Measurements from ENCODE around the gene JCHAIN. TPM values are rescaled to one million over a fixed set of nuclear protein-coding genes. Genes with fewer than 3 reads are reported as not detected.
"Not testable (repeated sequence)": the region's sequence is repeated elsewhere in the genome, so short reads cannot be mapped to it uniquely, and the experiment has no call there.

The JCHAIN gene
- total RNA-seq, 2 experiments from 2014 or later = not detected

DNA sequence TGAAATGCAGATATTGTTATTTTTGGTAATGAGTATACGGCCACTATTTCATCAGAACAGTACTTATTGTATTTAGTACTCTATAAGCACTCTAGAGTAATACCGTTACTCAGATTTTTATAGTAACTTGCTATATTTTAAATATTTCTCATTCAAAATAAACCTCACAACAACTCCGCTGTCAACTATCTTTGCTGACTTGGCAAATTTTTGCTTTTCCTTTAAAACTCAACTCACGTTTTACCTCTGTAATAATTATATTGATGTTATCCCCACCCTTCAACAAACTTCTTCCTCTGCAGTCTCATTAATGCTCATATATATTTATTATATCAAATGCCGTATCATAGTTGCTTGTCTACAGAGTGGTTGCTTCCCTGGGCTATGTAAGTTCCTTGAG lies 9.0 kb downstream of the JCHAIN start:
- Mint-ChIP-seq H3K4me1 (peaks cover 17% of the 10 kb centered on the region), H3K36me3 (no peaks in the 10 kb centered on the region), H3K9me3 (ENCODE audit: low read depth) (no peaks in the 10 kb centered on the region), H3K4me3 (no peak overlapping the region), H3K27ac (no peak overlapping the region), H3K27me3 (peaks cover 8% of the 10 kb centered on the region)
- ATAC-seq = no peak
- CTCF ChIA-PET = interaction anchor here (0.9 to 1.2 kb wide), 2 partner anchors 10 to 30 kb away, joined by 3 read pairs; no protein-coding TSS in a partner anchor
- DNase-seq = no peak

DNA sequence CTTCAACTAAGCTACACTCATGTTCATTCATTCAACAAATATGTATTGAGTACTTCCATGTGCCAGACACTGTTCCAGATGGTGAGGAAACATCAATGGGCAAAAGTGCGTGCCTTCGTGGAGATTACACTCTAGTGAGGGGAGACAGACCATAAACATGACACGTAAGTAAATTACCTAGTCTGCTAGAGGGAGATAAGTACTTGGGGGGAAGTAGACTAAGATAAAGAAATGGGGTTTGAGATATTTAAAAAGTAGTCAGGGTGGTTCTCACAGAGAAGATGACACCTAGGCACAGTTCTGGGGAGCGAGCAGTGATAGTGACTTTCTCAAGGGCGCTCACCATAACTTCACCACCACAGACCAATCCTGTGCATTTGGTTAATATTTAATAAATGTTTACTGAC lies 11.7 kb downstream of the JCHAIN start:
- Mint-ChIP-seq H3K4me3 (no peak overlapping the region), H3K4me1 (peaks cover 6% of the 10 kb centered on the region), H3K27me3 (peaks cover 8% of the 10 kb centered on the region), H3K9me3 (ENCODE audit: low read depth) (no peaks in the 10 kb centered on the region), H3K36me3 (no peaks in the 10 kb centered on the region), H3K27ac (no peak overlapping the region)
- ATAC-seq (no peak), DNase-seq (no peak)
- CTCF ChIA-PET = interaction anchor here (1.0 kb wide), 1 partner anchor 35 kb away, joined by 3 read pairs; no protein-coding TSS in a partner anchor

DNA sequence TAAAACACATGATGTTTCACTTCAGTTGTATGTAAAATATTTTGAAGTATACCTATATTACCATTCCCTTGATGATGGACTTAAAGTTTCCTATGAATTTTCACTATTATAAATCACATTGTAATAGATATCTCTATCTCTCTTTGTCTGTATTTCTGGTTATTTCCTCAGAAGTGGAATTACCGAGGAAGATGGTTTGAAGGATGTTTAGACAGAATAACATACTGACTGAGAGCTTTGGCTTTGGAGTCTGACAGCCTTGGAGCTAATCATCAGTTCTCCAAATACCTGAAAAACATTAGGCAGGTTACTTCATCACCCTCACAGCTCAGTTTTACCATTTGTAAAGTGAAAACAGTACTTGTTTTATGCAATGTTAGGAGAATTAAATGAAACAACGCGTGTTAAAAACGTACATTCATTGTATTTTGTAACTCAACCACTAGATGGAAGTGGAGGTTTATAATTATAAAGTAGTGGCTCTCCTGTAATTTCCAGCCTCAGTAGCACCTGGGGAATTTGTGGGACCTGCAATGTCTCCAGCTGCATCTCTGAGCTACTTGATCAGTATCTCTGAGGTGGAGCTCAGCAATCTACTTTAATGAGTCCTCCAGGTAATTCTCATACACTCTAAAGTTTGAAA lies 14.3 kb downstream of the JCHAIN start:
- H3K4me1 Mint-ChIP-seq = peaks cover 11% of the 10 kb centered on the region
- H3K36me3 Mint-ChIP-seq = no peaks in the 10 kb centered on the region
- no peaks in the 10 kb centered on the region for H3K9me3 Mint-ChIP-seq (ENCODE audit: low read depth)
- ATAC-seq = peak; percentile 61
- CTCF ChIA-PET = interaction anchor here (0.6 to 1.5 kb wide), 20 partner anchors 8 to 532 kb away, joined by 3 to 9 read pairs (median 4); partner anchors contain the start of genes DCK and MOB1B
- no peak overlapping the region for H3K27ac Mint-ChIP-seq
- DNase-seq = no peak
- peaks cover 11% of the 10 kb centered on the region for H3K27me3 Mint-ChIP-seq
- no peak overlapping the region for H3K4me3 Mint-ChIP-seq

DNA sequence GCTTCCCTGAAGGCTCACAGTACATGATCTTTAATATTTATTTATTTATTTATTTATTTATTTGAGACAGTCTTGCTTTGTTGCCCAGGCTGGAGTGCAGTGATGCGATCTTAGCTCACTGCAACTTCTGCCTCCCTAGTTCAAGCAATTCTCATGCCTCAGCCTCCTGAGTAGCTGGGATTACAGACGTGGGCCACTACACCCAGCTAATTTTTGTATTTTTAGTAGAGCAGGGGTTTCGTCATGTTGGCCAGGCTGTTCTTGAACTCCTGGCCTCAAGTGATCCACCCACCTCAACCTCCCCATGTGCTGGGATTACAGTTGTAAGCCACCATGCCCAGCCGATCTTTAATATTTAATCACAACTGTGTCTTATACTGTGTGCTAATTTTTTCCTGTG lies 15.6 kb downstream of the JCHAIN start:
- H3K4me1 Mint-ChIP-seq = peaks cover 11% of the 10 kb centered on the region
- DNase-seq; H3K36me3 Mint-ChIP-seq; CTCF ChIA-PET; H3K9me3 Mint-ChIP-seq (ENCODE audit: low read depth); H3K27ac Mint-ChIP-seq; ATAC-seq; H3K4me3 Mint-ChIP-seq: not testable (repeated sequence)
- H3K27me3 Mint-ChIP-seq = peaks cover 11% of the 10 kb centered on the region

DNA sequence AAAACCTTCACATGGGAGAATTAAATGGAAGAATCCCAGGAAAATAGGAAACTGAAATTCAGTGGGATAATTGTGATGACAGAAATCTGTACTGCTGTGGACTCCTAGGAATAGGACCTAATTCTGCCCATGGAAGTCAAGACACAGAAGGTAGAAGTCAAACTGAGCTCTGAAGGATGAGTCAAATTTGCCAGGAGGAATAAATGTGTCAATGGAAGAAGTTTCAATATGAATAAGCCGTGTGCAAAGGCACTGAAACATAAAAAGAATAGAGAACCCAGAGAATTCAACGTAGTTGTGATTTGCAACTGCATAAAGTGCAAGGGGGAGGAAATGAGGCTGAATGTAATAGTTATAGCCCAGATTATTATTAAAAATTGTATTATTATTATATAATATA lies 26.1 kb downstream of the JCHAIN start:
- Mint-ChIP-seq H3K4me1 (peaks cover 3% of the 10 kb centered on the region), H3K4me3 (no peak overlapping the region), H3K36me3 (no peaks in the 10 kb centered on the region), H3K27me3 (peaks cover 8% of the 10 kb centered on the region), H3K9me3 (ENCODE audit: low read depth) (no peaks in the 10 kb centered on the region), H3K27ac (no peak overlapping the region)
- ATAC-seq = peak; percentile 27
- CTCF ChIA-PET = interaction anchor here (0.7 kb wide), 1 partner anchor 99 kb away, joined by 3 read pairs; no protein-coding TSS in a partner anchor
- no peak for DNase-seq

DNA sequence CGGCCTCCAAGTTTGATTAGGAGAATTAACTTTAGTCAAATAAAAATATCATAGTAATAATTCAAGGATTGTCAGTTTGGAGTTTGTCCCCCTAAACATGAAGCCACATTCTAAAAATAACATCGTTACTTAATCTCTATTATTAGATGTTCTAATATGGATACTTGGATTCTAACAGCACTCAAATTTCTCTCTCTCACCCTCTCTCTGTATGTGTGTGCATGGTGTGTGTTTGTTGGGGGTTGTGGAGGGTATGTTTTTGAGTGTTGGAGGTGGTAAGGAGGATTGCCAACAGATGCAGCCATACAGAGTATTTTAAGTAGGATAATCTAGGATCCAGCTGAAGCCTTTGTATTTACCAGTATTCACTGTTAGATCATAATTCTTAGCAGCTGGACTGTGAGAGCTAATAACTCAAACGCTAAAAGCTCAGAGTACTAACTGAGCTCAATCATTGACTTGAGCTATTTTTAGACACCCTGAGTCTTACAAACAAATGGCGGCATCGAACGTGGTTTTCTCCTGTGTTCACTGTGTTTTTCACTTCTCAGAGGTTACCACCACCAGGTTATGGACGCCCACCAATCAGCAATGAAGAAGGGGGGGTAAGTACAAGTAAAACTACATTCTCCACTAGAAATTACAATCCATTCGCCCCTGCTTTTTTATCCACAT lies 28.9 kb downstream of the JCHAIN start:
- Mint-ChIP-seq H3K36me3 (no peaks in the 10 kb centered on the region), H3K4me3 (no peak overlapping the region), H3K27me3 (peaks cover 12% of the 10 kb centered on the region), H3K27ac (no peak overlapping the region), H3K4me1 (peaks cover 5% of the 10 kb centered on the region), H3K9me3 (ENCODE audit: low read depth) (no peaks in the 10 kb centered on the region)
- DNase-seq = no peak
- ATAC-seq = no peak
- CTCF ChIA-PET = interaction anchor here (1.8 to 2.2 kb wide), 2 partner anchors 9 to 15 kb away, joined by 5 to 7 read pairs; partner anchors contain the start of gene ENAM

DNA sequence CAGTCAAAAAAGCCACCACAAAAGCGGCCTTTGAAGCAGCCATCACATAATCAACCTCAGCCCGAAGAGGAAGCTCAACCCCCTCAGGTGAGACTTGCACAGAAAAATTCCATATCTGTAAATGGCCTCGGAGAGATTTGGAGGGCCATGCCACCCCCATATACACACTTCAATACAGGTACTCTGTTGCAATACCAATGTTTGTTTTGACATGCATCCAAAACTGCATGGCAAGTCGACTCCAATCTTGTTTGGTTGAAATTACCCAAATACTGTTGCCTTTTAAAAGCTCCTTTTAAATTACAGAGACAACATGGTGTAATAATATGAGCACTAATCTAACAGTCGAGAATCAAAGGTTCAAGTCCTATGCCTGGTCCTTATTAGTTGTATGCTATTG lies 31.8 kb downstream of the JCHAIN start:
- ATAC-seq = no peak
- Mint-ChIP-seq H3K27me3 (peaks cover 12% of the 10 kb centered on the region), H3K36me3 (no peaks in the 10 kb centered on the region), H3K4me1 (peaks cover 2% of the 10 kb centered on the region), H3K27ac (no peak overlapping the region), H3K9me3 (ENCODE audit: low read depth) (no peaks in the 10 kb centered on the region), H3K4me3 (no peak overlapping the region)
- CTCF ChIA-PET = no interaction called here
- DNase-seq = no peak

DNA sequence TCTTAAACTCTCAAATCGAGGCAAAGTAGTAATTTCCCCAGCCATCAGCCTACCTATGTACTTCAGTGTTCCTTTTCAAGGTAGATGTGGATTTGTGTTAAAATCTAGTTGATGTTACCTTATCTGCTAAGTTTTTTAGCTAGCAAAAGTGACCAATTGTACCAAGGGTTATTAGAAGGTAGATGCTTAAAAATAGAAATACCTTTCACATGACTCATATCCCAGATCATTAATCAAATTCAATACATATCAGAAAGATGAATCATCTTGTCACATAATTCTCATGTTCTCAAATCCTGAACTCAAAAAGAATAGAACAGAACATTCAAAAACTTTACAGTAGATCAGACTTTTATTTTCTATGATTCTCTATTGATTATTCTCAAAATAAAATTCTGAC lies 34.3 kb downstream of the JCHAIN start:
- CTCF ChIA-PET = no interaction called here
- H3K36me3 Mint-ChIP-seq = no peaks in the 10 kb centered on the region
- H3K4me1 Mint-ChIP-seq = peaks cover 6% of the 10 kb centered on the region
- H3K27me3 Mint-ChIP-seq = peaks cover 7% of the 10 kb centered on the region
- no peak for ATAC-seq
- no peaks in the 10 kb centered on the region for H3K9me3 Mint-ChIP-seq (ENCODE audit: low read depth)
- no peak overlapping the region for H3K27ac Mint-ChIP-seq
- no peak for DNase-seq
- no peak overlapping the region for H3K4me3 Mint-ChIP-seq

DNA sequence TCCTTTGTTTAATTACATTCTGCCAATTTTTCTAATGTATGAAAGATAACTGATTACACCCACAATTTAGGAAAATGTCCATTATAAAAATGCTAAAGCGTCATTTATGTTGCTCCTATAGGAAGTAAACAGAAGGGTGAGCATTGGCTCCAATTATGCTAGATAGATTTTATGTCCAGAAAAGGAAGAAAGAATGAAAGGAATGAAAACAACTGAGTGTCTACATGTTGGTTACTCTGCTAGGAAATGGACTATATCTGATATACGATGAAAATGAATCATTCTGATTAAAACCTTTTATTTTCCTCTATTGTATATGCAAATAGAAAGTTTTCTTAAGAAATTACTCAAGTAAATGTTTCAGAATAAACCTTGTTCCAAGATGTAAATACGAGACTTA lies 36.1 kb downstream of the JCHAIN start:
- CTCF ChIA-PET = no interaction called here
- no peak for DNase-seq
- Mint-ChIP-seq H3K4me3 (no peak overlapping the region), H3K27me3 (peaks cover 7% of the 10 kb centered on the region), H3K4me1 (peaks cover 6% of the 10 kb centered on the region), H3K9me3 (ENCODE audit: low read depth) (no peaks in the 10 kb centered on the region), H3K27ac (no peak overlapping the region), H3K36me3 (no peaks in the 10 kb centered on the region)
- ATAC-seq = no peak

DNA sequence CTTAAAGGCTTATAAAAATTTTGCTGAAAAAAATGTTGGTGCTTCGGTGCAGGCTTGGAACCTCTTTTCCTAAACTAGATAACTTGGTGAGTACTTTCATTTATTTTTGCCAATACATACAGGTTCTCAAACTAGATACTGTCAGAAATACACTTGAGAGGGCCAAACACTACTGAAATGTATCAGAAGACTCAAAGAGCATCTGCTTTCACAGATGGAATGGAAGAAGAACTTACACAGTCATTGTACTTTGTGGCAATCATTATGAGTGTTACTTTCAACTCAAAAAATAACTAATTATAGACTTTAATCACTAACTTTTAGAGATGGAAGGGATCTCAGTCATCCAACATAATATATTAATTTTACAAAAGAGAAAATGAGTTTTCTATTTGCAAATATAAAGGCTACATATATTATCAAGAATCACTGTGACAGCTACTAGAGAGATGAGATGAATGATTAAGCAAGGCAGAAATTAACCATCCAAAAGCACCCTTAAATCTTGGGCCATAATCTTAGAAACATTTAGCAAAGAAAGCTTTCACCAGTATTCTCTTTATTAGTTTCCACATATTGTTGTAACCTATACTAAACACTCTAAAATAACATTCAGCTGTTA lies 36.7 kb downstream of the JCHAIN start:
- H3K4me1 Mint-ChIP-seq = peaks cover 6% of the 10 kb centered on the region
- H3K27me3 Mint-ChIP-seq = peaks cover 7% of the 10 kb centered on the region
- no peak overlapping the region for H3K4me3 Mint-ChIP-seq
- CTCF ChIA-PET = no interaction called here
- DNase-seq = no peak
- no peaks in the 10 kb centered on the region for H3K36me3 Mint-ChIP-seq
- no peaks in the 10 kb centered on the region for H3K9me3 Mint-ChIP-seq (ENCODE audit: low read depth)
- no peak for ATAC-seq
- H3K27ac Mint-ChIP-seq = no peak overlapping the region

DNA sequence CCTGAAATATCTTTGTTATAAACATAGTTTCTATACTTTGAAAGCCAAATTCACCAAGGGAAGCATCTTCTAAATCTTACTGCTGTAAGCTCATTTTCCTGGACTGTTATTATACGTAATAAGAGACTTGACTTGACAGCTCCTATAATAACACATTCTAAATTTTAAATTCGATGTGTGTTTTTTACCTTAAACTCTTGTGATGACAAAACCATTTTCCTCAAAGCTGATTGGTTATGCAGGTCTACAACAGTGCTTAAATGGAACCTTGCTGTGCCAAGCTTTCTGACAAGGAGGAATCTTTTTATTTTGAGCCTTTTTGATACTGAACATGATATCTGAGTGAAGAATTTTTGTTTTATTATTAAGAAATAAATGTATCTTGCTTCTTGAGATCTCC lies 37.9 kb downstream of the JCHAIN start, which contains the start of gene ENAM:
TSS of gene ENAM (plus strand) at position 301 of the 400 bp plus-strand sequence. CDS start 757 bp downstream, outside the sequence.
- CTCF ChIA-PET = interaction anchor here (1.7 kb wide), 1 partner anchor 9 kb away, joined by 5 read pairs; no protein-coding TSS in a partner anchor
- no peaks in the 10 kb centered on the region for H3K36me3 Mint-ChIP-seq
- H3K27me3 Mint-ChIP-seq = peaks cover 7% of the 10 kb centered on the region
- no peak for ATAC-seq
- no peaks in the 10 kb centered on the region for H3K9me3 Mint-ChIP-seq (ENCODE audit: low read depth)
- H3K4me3 Mint-ChIP-seq = no peak within 1 kb of the TSS
- no peak for DNase-seq
- H3K4me1 Mint-ChIP-seq = peaks cover 5% of the 10 kb centered on the region
- no peak within 1 kb of the TSS for H3K27ac Mint-ChIP-seq

DNA sequence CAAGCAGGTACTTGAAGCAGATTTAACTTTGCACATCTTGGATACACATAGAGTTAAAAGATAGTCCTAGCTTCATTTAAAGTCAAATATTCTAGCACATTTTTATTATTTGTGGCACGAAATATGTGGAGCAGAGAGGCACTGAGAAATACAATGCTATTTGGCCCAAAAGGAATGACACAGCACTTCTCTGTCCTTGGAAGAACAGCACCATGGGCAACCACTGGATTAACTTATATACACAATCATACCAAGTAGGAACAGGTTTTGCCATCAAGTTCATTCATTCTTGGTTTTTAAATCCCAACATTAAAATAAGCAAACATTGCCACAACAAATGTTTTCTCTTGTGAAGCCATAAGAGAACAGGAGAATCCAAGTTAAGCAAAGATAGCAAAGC lies 38.7 kb downstream of the JCHAIN start:
- H3K27ac Mint-ChIP-seq = no peak overlapping the region
- no peaks in the 10 kb centered on the region for H3K36me3 Mint-ChIP-seq
- no peak for DNase-seq
- no peak for ATAC-seq
- no peak overlapping the region for H3K4me3 Mint-ChIP-seq
- CTCF ChIA-PET = interaction anchor here (1.7 kb wide), 1 partner anchor 10 kb away, joined by 5 read pairs; no protein-coding TSS in a partner anchor
- peaks cover 4% of the 10 kb centered on the region for H3K27me3 Mint-ChIP-seq
- no peaks in the 10 kb centered on the region for H3K9me3 Mint-ChIP-seq (ENCODE audit: low read depth)
- H3K4me1 Mint-ChIP-seq = peaks cover 5% of the 10 kb centered on the region

DNA sequence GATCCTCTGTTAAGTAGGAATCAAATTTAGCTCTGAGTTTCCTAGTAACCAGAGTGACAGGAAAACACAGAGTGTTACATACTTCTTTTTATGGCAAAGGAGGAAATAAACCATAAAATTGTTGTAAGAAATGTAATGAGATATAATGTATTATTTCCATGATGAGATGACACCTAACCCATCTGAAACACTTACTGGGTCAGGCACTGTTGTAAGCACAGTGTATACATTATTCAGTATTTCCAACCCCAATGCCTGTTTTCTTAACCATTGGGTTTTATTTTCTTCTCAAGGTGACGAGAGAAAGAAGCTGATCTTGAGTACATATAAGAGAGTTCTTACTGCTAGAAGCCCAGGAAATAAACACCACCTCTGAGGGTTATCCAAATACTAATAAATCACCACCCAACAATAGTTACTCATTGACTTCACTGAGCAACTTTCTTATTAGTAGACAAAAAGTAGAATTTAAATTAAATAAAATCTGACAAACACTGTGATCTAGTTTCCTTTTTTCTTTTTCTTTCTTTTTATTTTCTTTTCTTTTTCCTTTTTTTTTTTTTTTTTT lies 42.0 kb downstream of the JCHAIN start:
- CTCF ChIA-PET = interaction anchor here (1.3 to 1.8 kb wide), 2 partner anchors 28 to 215 kb away, joined by 3 to 9 read pairs; partner anchors contain the start of gene GRSF1
- H3K36me3 Mint-ChIP-seq = no peaks in the 10 kb centered on the region
- no peak for DNase-seq
- H3K4me3 Mint-ChIP-seq = no peak overlapping the region
- H3K4me1 Mint-ChIP-seq = peaks cover 2% of the 10 kb centered on the region
- no peak overlapping the region for H3K27ac Mint-ChIP-seq
- no peaks in the 10 kb centered on the region for H3K27me3 Mint-ChIP-seq
- ATAC-seq = peak; percentile 71
- no peaks in the 10 kb centered on the region for H3K9me3 Mint-ChIP-seq (ENCODE audit: low read depth)
